ENCODE measurements around the gene PALLD.

The PALLD gene

DNA sequence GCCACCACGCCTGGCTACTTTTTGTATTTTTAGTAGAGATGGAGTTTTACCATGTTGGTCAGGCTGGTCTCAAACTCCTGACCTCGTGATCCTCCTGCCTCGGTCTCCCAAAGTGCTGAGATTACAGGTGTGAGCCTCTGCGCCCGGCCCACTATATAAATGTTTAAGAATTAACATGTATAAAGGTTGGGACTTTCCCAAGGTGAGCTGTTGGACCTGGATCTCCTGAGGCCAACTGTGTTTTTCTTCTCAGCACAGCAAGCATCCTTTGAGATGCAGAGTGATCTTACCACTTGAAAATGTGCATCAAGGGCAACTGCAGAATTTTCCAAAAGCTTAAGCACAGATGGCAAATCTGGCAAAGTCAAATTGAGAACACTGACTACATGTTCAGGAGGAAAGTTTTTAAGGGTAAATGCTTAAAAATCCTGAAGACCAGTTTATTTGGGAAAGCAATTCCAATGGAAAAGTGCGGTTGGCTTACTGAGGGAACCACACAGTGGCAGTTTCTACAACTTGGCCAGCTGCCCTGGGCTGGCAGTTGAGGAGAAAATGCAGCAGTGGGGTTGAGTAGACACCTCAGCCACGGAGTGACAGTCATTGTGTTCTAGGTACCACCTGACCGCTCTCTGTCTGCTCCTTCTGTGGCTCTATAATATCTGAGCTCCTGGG, 344.3 kb downstream of the PALLD start:
- no peak for DNase-seq

DNA sequence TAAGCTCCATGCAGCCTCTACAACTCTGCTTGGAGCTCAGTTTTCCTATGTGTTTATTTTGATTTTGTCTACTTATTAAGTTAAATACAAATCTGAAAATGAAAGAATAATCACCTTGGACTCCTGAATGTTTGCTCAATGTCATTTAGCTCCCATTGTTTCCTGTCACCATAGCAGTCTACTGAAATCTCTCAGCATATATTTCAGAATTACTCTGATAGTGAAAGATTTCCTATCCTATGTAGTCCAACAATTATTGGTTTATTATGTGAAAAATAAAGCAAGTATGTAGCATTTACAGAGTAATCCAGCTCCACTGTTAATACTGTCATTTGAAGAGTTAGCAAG, 344.8 kb downstream of the PALLD start:
- DNase-seq: no peak

DNA sequence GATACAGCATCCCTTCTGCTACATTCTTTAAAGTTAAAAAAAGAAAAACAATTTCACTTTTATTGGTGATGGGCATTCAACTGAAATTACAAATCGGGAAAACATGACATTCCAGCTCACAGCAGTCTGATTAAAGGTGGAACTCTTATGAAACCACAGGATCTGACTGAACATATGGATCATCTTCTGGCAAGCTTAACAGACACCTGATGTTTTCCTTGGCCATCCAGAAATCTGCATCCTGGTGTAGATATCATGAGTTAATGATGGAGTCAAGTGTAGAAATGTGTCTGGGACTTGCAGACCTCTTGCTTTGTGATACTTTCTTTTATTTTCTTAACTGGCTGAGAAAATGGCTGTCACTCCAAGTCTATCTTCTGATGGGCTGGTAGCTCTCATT, 345.3 kb downstream of the PALLD start:
- DNase-seq: no peak

DNA sequence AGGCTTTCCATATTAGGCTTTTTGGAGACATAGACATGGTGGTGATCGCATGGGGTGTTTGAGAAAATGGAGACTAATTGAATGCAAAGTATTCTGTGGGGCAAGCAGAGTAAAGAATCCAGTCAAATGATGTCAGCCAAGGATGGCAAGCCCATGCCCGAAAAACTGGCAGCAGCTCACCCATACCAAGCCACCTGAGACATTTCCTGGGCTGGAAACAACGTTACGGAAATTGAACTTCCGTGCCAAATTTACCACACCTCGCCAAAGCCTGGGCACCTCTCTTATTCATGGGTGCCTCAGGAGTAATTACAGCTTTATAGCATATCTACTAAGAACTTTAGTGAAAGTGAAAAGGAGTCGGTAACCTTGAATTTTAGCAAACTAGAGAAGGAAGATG, 346.8 kb downstream of the PALLD start:
- DNase-seq: no peak

DNA sequence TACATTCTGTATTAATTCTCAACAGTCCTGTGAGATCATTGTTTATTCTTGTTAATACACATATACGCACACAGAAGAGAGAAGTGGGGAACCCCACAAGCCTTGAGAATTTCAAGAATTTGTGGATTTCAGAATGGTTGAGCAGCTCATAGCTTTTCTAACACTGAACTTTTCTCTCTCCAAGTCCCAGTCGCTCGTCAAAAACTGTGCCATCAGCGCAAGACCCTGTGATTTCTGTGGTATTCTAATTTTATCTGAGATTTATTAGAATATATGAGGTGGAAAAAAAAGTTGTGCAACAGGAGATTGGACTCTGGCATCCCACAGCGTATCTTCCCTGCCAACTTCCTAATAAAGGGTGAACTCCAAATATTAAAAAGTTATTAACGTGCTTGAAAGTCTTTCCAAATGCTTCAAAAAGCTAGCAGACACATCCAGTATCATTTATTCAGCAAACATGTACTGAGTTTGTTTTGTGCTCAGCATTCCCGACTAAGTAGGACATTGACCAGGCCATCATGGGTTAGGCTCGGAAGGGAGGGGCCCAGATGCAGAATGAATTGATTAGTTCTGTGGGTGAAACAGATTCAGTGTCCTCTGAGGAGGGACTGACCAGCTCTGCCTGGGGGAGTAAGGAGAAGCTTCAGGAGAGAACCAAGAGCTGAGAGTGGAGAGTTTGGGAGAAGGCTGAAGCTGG, 347.6 kb downstream of the PALLD start:
- DNase-seq: no peak

DNA sequence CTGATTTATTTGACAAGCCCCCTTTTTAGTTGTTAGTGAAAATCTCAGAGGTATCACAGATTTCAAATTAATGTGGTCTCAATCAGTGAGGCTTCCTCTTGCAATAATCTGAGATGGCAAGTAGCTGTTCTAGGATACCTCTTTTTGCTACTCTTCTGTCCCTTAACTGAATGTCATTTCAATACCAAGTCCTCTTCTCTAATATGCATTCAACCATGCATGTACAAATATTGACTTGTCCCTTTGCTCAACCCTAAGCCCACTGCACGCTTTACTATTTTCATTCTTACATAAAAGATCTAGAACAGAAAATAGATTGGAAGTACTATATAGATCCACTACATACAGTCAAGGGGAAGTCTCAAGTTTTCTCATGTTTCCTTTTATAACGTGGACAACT, 349.0 kb downstream of the PALLD start:
- DNase-seq: peak; percentile 39

DNA sequence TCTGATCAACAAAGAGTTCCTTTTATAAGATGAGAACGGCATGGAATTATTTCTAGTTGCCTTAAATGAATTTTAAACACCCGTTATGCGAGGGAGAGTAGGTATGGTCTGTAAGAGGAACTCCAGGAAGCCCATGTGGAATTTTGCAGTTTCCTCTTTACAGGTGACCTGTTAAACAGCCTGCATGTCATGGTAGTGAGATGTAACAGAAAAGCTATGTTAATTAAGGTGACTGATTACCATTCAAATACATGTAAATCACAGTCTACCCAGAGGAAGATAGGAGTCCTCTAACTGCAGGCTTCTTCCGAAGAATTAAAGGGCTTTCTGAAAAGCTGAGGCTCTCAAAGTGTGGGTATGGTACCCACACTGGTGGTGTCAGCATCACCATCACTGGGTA, 349.6 kb downstream of the PALLD start:
- no peak for DNase-seq

DNA sequence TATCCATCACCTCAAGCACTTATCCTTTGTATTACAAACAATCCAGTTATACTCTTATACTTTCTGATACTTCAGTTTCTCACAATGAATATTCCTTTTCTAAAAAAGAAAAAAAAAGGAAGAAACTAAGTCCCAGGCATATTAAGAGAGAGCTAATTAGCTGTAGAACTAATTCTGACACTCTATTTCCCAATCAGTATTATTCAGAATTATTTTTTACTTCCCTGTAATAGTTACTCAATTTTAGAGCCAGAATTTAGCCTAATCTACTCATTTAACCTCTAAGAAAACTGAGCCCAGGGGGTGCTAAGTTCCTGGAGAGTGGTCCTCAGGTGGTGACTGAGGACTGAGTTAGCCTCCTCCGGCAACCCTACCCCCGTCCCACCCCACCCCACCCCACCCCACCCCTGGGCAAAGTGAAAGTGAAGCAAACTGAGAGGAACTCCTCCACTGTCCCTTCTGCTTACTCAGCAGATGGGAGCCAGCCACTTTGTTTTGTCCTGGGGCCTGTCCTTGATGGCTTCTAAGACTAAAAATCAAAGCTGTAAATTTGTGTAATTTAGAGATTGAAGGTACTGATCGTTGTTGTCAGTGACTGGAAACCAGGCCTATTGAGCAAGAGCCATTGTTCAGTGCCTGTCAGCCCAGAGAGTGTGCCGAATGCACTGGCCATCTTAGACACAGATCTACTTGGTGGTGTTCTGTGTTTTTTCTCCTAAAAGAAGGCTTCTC, 351.1 kb downstream of the PALLD start:
- peak; percentile 34 for DNase-seq

DNA sequence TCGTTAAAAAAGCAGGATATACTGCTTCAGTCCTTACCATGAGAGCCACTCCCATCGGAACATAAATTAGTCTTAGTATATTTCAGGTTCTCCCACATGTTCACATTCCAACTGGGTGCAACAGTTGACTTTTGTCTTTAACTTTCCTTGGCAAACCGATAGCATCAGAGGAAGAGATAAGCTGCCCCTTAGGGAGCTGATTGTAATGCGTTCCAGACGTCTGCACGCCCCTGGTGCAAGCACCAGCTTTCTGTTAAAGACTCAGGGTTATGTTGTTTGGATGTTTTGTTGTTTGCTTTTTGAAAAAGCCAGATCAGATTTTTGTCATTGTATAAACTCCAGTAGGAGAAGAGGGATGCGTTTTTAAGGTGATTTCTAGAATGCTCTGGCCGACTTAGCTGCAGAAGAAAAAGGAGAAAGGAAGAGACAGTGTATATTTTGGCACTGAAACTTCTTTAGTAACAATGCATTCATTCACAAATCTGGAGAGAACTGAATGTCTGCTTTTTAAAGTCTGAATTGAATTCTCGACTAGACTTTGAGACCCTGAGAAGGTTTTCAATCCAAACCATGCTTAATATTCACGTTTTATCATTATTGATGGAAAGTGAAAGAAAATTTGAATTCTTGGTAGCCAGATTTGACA, 352.3 kb downstream of the PALLD start:
- peak; percentile 32 for DNase-seq

DNA sequence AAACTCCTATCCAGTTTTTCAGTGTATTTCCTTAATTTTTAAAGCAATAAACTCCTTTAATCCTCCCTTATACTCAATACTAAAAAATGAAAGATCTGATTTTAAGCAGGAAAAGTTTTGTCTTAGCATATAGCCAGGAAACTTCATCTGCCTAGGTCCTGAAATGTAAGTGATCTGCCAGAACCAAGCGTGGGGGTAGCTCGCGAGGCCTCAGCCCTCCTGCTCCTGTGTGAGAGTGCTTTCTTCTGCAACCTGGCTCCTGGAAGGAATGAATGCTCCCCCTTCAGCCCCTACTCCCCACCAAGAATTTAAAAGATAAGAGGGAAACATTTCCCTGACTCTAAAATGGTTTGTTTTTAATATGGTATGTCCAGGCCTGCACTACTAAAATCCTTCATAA, 353.1 kb downstream of the PALLD start:
- DNase-seq: no peak

DNA sequence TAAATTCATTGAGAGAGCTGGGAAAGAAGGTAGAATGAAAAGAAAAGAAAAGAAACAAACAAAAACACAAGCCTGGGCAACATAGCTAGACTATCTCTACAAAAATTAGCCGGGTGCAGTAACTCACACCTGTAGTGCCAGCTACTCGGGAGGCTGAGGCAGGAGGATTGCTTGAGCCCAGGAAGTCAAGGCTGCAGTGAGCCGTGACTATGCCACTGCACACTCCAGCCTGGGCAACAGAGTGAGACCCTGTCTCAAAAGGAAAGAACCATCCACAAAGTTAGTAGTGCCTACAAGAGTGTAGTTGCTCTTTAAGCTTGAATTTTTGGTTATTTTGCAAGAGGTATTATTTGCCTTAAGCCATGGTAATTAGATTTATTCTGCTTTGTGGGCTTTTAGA, 355.5 kb downstream of the PALLD start:
- DNase-seq: no peak

DNA sequence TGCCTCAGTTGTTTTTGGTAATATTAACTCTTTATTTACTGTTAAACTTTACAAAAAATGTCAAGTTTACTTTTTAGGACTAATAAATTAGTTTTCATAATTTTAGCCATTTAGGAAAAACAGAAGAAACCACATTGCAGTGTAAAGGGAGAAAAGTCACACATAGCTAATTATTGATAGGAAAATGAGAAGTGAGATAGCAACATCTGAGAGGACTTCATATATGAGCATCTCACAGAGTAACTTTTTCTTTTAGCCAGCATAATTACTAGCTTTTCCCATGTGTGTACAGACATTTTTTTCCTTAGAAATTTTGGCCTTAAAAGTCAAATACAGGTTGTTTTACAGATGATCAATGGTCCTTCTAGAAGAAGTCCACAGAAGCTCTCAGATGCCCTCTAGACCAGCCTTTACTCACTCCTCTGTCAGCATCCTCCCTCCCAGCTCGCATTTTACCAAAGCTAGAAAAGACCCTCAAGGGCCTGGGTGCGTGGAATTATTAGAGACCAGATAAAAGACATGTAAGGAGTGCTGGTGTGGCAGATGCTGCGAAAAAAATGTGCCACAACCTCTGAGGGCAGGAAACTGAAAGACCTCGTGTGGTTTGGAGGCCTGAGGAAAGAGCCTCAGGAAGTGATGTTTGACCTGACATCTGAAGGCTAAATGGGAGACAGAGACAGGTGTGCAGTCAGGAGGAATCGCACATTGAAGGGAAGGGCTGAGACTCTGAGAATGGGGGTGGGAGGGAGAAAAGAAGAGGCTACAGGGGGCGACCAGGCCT, 356.3 kb downstream of the PALLD start:
- DNase-seq: no peak

DNA sequence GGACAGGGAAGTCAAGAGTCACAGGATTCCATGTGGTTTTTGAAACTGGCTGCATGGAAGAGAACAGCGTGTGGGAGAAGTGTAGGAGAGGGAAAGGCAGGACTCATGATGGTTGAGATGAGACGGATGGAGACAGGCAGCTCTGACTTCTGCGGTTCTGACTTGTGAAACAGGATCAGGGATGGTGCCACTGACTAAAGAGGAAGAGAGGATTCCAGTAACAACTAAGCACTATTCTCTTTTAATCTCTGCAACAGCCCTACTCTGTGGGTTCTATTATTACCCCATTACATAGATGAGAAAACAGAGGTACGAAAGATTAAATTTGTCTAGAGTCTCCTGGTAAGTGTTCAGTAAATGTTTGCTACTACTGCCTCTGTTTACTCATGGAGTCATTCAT, 356.9 kb downstream of the PALLD start:
- no peak for DNase-seq

DNA sequence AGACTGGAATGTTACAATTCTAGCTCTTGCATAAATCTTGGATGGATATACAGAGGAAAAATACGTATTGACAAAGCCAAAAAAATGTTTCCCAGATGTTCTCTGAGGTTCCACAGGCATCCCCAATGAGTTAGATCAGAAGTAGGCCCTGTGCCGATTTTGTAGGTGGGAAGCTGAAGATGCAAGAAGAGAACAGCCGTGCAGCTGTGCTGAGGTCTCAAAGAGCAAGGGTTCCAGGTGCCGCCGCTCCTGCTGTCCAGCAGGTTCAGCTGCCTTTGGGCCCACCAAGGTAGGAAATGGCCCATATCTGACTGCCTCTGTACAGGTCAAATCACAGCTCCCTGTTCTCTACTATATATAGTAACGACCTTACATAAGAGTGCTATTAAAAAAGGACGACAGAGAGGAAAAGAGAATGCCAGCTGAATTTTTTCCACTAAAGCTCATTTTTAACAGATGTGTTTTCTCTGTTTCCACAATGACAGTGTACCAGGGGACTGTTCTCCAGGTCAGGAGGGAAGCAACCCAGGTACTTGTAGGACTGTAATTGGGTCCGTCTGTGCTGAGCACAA, 357.6 kb downstream of the PALLD start:
- DNase-seq: no peak

DNA sequence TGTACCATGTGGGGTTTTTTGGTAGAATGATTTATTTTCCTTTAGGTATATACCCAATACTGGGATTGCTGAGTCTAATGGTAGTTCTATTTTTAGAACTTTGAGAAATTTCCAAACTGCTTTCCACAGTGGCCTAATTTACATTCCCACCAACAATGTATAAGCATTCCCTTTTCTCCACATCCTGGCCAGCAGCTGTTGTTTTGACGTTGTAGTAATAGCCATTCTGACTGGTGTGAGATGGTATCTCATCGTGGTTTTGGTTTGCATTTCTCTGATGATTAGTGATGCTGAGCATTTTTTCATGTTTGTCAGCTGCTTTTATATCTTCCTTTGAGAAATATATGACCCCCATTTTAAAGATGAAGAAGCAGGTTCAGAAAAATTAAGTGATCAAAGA, 359.5 kb downstream of the PALLD start:
- no peak for DNase-seq

DNA sequence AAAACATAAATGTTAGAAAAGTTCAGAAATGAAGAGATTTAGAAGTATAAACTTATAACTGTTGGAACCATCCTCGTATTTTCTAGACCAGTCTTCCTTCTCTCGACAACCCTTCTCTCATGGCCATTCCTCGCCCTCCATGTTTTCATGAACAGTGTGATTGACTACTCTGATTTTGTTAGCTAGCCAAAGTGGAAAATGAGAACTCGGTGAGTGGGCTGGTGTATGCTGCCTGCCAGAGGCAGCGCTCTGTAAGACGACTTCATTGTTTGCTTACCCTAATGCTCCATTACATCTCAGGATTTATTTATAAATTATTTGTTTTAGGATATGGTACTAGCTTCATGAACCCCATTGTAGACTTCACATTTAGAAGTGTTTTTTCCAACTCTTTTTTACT, 360.2 kb downstream of the PALLD start:
- DNase-seq: no peak

DNA sequence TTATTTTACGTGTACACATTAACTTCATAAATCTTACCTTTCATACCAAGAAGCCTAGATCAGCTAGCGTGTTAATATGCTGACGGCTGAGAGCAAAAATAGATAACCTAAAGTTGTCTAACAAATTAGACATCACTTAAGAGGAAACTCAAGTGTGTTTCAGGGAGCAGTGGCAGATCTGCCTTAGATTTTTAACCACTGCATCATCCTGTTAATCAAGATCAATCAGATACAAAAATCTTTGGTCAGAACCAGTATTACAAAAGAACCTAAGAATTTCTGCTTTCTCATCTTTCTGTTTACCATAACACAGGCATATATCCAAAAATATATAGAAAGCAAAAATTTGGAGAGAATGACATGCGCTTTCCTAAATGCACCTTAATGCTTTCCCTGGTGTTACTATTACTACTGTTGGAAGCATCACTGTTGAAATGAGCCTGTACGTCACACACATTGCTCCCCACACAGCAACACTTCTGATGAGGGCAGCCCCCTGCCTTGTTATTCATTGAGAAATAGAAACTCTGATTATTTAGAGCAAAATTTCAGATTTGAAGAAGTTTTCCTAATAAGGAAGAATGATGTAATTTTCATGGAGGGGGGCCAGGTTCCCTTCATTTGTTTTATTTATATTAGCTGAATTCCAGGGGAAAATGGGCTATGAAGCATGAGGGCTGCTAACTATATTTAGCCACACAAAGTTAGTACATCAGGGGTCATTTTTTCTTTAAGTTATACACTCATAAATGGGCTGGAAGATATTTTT, 360.9 kb downstream of the PALLD start:
- DNase-seq: no peak

DNA sequence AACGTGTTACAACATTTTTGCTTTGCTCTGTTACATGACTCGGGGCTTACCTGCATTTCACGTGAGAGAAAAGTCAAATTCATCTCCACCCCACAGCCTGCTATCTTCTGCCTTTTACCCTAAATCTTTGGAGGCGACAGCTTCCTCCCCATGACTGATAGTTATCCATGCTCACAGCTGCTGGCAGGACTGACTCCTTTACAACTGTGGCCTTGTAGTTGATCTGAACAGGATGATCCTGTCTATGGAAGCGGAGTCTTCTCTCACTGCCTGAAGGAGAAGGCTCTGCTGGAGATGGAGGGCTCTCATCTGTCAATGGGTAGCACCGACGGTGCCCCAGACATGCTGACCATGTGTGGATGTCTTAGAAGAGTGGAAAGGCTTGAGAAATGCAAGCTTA, 362.2 kb downstream of the PALLD start:
- no peak for DNase-seq

DNA sequence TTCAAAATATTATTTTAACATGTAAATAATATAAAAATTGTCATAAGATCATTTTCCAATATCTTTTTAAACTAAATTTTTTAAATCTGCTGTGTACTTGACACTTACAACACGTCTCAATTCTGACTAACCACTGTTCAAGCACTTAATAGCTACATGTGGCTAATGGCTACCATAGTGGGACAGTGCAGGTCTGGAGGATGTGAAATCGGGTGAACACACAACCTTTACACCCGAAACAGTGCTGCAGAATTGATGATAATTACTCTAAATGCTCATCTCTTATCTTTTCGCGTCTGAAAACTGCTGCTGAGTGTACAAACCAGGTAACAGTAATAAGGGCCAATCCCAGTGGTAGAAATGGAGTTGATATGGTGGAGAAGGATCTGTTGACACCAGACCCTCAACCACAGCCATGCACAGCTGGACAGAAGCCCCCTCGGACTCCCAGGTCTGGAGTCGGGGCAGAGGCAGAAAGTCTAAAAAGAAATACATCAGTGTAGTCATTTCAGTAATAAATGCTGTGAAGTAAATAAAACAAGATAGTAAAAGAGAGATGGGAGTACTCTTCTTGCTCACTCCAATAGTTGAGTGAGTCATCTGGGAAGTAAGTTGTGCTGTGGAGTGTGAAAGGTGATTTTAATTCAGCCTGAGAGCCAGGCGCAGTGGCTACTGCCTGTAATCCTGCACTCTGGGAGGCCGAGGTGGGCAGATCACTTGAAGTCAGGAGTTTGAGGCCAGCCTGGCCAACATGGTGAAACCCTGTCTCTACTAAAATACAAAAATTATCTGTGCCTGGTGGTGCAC, 363.2 kb downstream of the PALLD start:
- peak; percentile 35 for DNase-seq

DNA sequence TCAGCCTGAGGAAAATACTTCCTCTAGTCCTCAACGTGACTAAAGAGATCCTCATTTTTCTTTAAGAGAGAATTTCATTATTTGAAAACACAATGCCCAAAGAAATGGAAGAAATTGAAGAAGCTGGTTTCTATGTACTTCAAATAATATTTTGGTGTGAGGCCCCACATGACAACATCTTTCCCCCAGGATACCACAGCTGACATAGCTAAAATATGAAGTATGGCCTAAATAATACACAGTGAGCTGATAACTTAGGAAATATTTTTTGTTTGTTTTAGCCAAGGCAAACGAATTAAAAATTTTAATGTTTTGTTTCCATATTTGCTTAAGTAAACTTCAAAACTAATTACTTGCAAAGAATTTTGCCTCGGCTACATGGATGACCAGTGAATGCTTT, 364.0 kb downstream of the PALLD start:
- DNase-seq: no peak
